Fibroblast of mammary gland (primary cell): ENCODE measurements around the gene NSMCE3.
A peak's percentile ranks its signal among the peaks of the same experiment; 100 is the strongest.

Experiments
- DNase-seq: peaks from one replicate; pipeline ENCODE4 v3.0.0-alpha.2; 2010; ENCODE audit warnings: low read depth
- H3K4me3 ChIP-seq: 2 replicates; pipeline ENCODE4 v1.5.1; 2011; ENCODE audit warnings: low read depth, mild to moderate bottlenecking, low read length, moderate library complexity; ENCODE audit not compliant: control insufficient read depth
- TF ChIP-seq, protein P1 (sequence below): conservative IDR thresholded peaks from 2 replicates; pipeline ENCODE4 v1.5.1; 2011; ENCODE audit warnings: low read depth, low read length, inconsistent platforms; ENCODE audit not compliant: control insufficient read depth, insufficient read depth

The NSMCE3 gene

DNA sequence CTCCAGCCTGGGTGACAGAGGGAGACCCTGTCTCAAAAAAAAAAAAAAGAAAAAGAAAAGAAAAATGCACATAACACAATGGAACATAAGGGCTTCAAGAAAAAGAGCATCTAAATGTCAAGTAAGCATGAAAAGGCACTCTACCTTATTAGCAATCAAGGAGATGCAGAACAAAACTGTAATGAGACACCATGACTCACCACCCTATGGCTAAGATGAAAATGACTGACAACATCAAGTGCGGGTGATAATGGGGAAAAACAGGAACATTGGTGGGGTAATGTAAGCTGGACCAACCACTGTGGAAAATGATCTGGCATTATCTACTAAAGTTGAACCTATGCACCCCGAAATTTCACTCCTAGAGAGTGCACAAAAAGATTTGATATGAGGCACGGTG lies 19.6 kb upstream of the NSMCE3 start:
- H3K4me3 ChIP-seq = no peak overlapping the region
- TF ChIP-seq, protein P1, sequence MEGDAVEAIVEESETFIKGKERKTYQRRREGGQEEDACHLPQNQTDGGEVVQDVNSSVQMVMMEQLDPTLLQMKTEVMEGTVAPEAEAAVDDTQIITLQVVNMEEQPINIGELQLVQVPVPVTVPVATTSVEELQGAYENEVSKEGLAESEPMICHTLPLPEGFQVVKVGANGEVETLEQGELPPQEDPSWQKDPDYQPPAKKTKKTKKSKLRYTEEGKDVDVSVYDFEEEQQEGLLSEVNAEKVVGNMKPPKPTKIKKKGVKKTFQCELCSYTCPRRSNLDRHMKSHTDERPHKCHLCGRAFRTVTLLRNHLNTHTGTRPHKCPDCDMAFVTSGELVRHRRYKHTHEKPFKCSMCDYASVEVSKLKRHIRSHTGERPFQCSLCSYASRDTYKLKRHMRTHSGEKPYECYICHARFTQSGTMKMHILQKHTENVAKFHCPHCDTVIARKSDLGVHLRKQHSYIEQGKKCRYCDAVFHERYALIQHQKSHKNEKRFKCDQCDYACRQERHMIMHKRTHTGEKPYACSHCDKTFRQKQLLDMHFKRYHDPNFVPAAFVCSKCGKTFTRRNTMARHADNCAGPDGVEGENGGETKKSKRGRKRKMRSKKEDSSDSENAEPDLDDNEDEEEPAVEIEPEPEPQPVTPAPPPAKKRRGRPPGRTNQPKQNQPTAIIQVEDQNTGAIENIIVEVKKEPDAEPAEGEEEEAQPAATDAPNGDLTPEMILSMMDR = no peak
- no peak for DNase-seq

DNA sequence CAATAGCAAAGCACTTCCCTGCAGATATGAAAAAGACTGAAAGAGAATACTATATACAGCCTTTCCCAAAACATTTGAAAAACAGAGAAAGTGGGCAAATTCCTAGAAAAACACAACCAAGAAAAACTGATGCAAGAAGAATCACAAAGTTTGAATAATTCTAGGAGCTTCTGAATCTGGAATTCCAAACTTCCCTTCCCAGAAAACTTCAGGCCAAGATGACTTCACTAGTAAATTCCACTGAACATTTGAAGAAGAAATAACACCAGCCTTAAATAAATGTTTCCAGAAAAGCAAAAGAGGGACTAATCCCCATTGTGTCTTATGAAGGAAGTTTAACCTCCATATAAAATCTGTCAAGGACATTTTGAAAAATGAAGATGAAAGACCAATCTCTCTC lies 15.8 kb upstream of the NSMCE3 start:
- H3K4me3 ChIP-seq = no peak overlapping the region
- TF ChIP-seq, protein P1 = no peak
- DNase-seq = no peak

DNA sequence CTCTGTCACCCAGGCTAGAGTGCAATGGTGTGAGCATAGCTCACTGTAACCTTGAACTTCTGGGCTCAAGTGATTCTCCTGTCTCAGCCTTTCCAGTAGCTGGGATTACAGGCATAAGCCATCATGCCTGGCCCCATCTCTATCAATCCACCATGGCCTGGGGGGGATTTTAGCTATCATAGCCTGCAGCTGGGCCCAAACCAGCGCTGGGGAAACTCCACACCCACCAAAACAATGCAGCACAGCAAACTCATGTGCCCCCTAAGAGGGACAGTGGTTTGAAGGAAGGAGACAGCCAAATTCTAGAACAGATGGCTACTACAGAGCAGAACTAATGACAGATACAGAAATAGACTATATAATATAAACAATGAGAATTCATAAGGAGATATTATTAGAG lies 13.8 kb upstream of the NSMCE3 start:
- no peak for DNase-seq
- no peak overlapping the region for H3K4me3 ChIP-seq
- TF ChIP-seq, protein P1 = no peak

DNA sequence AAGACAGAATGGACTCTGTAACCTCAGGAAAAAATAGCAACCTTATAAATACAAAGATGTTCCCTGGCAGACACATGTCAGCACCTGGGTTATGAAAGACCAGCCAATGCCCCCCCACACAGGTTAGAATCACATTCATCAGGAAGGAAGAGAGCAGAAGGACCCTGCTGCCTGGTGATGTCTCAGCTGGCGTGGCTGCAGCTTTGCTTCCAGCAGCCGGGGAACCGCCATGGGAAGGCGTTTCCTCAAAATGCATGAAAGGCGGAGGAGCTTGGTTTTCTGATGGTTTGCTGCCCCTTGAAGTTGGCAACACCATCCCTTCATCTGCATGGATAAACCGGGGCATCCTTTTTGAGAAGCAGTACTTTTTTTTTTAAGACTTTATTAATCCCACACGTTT lies 10.9 kb upstream of the NSMCE3 start:
- no peak for DNase-seq
- TF ChIP-seq, protein P1 = no peak
- H3K4me3 ChIP-seq = no peak overlapping the region

DNA sequence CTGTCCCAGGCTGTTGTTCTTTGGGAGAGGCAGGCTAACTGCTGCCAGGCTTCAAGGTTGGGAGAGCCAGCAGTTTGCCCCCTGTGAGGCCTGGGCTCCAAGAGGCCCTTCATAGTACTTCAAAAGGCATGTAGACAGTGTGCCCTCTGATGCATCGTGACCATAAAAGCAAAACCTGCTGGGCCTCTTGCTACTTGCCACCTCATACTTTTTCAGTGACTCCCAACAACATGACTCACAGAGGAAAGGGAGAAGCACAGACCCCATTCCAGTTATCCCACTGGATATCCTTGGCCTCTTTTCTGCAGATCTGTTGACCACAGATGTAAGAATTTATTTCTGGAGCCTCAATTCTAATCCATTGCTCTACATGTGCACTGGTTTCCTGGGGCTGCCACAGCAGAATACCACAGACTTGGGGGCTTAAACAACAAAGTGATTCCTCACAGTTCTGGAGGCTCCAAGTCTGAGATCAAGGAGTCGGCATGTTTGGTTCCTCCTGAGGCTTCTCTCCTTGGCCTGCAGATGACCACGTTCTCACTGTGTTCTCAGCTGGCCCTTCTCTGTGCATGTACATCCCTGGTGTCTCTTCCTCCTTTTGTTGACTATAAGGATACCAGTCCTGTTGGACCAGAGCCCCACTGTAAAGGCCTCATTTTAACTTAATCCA lies 8.9 kb upstream of the NSMCE3 start:
- TF ChIP-seq, protein P1 = no peak
- no peak overlapping the region for H3K4me3 ChIP-seq
- peak; percentile 77 for DNase-seq

DNA sequence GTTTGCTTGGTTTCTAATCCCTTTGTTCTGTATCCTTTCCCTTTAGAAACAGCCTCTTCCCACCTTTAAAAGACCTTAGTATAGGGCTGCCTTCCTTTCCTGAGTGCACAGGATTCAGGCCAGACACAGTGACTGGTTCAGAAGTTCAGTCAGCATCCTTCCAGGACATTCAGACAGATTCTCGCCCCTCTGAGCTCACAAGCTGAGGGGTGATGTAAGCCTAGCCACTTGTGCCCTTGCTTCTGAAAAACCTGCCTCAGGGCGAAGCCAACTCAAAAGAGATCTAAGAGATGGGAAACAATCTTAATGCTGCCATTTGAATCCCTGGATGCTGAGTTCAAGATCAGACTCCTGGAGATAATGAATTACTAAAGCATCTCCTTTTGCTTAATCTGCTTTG lies 6.7 kb upstream of the NSMCE3 start:
- DNase-seq = no peak
- TF ChIP-seq, protein P1 = no peak
- no peak overlapping the region for H3K4me3 ChIP-seq

DNA sequence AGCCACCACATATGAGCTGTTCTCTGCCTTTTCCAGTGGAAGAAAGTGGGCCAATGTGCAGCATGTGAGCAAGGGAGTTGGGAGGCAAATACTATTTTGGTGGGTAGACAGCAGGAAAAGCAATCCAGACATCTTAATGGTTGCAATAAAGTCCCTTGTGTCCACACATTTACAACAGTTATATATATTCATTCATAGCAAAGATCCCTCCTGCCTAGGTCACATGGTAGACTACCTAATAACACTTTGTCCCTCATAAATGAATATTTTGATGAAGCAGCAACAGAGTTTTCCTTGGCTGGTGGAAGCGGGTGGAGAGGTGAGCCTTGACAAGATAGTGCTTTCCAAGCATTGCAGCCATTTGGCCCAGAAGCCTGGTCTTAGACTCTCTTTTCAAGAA lies 6.2 kb upstream of the NSMCE3 start:
- DNase-seq = no peak
- no peak overlapping the region for H3K4me3 ChIP-seq
- TF ChIP-seq, protein P1 = no peak
